Chondrocyte (in vitro differentiated cells): Measurements from ENCODE around the gene OR10A5. TPM values are rescaled to one million over a fixed set of nuclear protein-coding genes. Genes with fewer than 3 reads are reported as not detected.
"Not testable (repeated sequence)": the region's sequence is repeated elsewhere in the genome, so short reads cannot be mapped to it uniquely, and the experiment has no call there.

ENCODE experiments used
- DNase-seq: peaks from one replicate; pipeline ENCODE4 v3.0.0; 2021; ENCODE audit warnings: mixed read lengths, low spot score
- H3K27ac Mint-ChIP-seq: one replicate; pipeline ENCODE4 v1.8.0; 2021; ENCODE audit warnings: mild to moderate bottlenecking, moderate library complexity, mixed read lengths; ENCODE audit not compliant: unreplicated experiment
- H3K27me3 Mint-ChIP-seq: 2 replicates; pipeline ENCODE4 v1.8.0; 2021; ENCODE audit warnings: low read depth, mixed read lengths
- H3K36me3 Mint-ChIP-seq: 2 replicates; pipeline ENCODE4 v1.8.0; 2021; ENCODE audit warnings: low read depth, mixed read lengths
- H3K4me1 Mint-ChIP-seq: 2 replicates; pipeline ENCODE4 v1.8.0; 2021; ENCODE audit warnings: low read depth, mild to moderate bottlenecking, mixed read lengths
- H3K4me3 Mint-ChIP-seq: one replicate; pipeline ENCODE4 v1.8.0; 2021; ENCODE audit warnings: mild to moderate bottlenecking, moderate library complexity, mixed read lengths; ENCODE audit not compliant: unreplicated experiment
- H3K9me3 Mint-ChIP-seq: 2 replicates; pipeline ENCODE4 v1.8.0; 2021; ENCODE audit warnings: low read depth, mixed read lengths
- CTCF ChIP-seq: fragments of 200-600 bp; sonication (generic); IDR thresholded peaks from 2 replicates; pipeline ENCODE4 v1.5.0; 2021; ENCODE audit warnings: antibody characterized with exemption, mild to moderate bottlenecking, moderate library complexity
- total RNA-seq: library from RNA; stranded (reverse); gene quantifications from 3 replicates; pipeline ENCODE4 v1.2.1, GENCODE V29; 2021

Gene OR10A5
- total RNA-seq, 1 donor from 2014 or later, result not detected

- H3K27me3 Mint-ChIP-seq, result no peaks in the 10 kb centered on the region
- H3K36me3 Mint-ChIP-seq, result no peaks in the 10 kb centered on the region
- no peak for DNase-seq
- no peak for TF ChIP-seq CTCF
- H3K4me3 Mint-ChIP-seq, result no peak overlapping the region
- no peak overlapping the region for H3K27ac Mint-ChIP-seq
- H3K4me1 Mint-ChIP-seq, result no peaks in the 10 kb centered on the region
- H3K9me3 Mint-ChIP-seq, result peaks cover 6% of the 10 kb centered on the region
Measured at GRCh38 chr11:6875761-6876160, 30.3 kb downstream of the OR10A5 start.

- Mint-ChIP-seq H3K4me3 (no peak within 1 kb of the TSS), H3K9me3 (peaks cover 6% of the 10 kb centered on the region), H3K36me3 (no peaks in the 10 kb centered on the region), H3K4me1 (no peaks in the 10 kb centered on the region), H3K27me3 (no peaks in the 10 kb centered on the region), H3K27ac (no peak within 1 kb of the TSS)
- TF ChIP-seq CTCF, result no peak
- no peak for DNase-seq
Measured at GRCh38 chr11:6876325-6876724, 30.8 kb downstream of the OR10A5 start, which contains the start of gene OR10A4. TSS of gene OR10A4 (plus strand) at chr11:6876625. CDS start at chr11:6876648, 23 bp downstream.

GRCh38 chr11:6876914-6877313 lies 31.4 kb downstream of the OR10A5 start:
- Mint-ChIP-seq H3K9me3 (peaks cover 6% of the 10 kb centered on the region), H3K27me3 (no peaks in the 10 kb centered on the region), H3K36me3 (no peaks in the 10 kb centered on the region), H3K27ac (no peak overlapping the region), H3K4me1 (no peaks in the 10 kb centered on the region), H3K4me3 (no peak overlapping the region)
- DNase-seq, result no peak
- TF ChIP-seq CTCF, result no peak

GRCh38 chr11:6882751-6883150 lies 37.3 kb downstream of the OR10A5 start:
- Mint-ChIP-seq H3K9me3 (no peaks in the 10 kb centered on the region), H3K27ac (no peak overlapping the region), H3K27me3 (peaks cover 8% of the 10 kb centered on the region), H3K36me3 (no peaks in the 10 kb centered on the region), H3K4me1 (no peaks in the 10 kb centered on the region), H3K4me3 (no peak overlapping the region)
- DNase-seq, result no peak
- no peak for TF ChIP-seq CTCF

GRCh38 chr11:6887711-6888110 lies 42.2 kb downstream of the OR10A5 start:
- not testable (repeated sequence) for H3K27ac Mint-ChIP-seq, H3K9me3 Mint-ChIP-seq, H3K27me3 Mint-ChIP-seq, DNase-seq, H3K36me3 Mint-ChIP-seq, H3K4me3 Mint-ChIP-seq, H3K4me1 Mint-ChIP-seq

- TF ChIP-seq CTCF, result no peak
- peaks cover 4% of the 10 kb centered on the region for H3K27me3 Mint-ChIP-seq
- no peaks in the 10 kb centered on the region for H3K36me3 Mint-ChIP-seq
- no peak for DNase-seq
- no peak overlapping the region for H3K27ac Mint-ChIP-seq
- no peaks in the 10 kb centered on the region for H3K9me3 Mint-ChIP-seq
- H3K4me1 Mint-ChIP-seq, result no peaks in the 10 kb centered on the region
- H3K4me3 Mint-ChIP-seq, result no peak overlapping the region
Measured at GRCh38 chr11:6888830-6889229, 43.3 kb downstream of the OR10A5 start.
